Activated CD4-positive, alpha-beta T cell treated with anti-CD3 and anti-CD28 coated beads, Interleukin-2, amount 50 U/mL, for 24 hours (primary cell): ENCODE data around the gene TAL1.
"Not testable (repeated sequence)": the region's sequence is repeated elsewhere in the genome, so short reads cannot be mapped to it uniquely, and the experiment has no call there.

Experiments
- DNase-seq, 2 donors: peaks; one replicate each; pipeline ENCODE4 v3.0.0-alpha.2; 2020; ENCODE audit warnings: low read depth in 1 of 2, low spot score in 1 of 2

The TAL1 gene

GRCh38 chr1:47232187-47232874 lies at the start of gene TAL1:
TSS of gene TAL1 (minus strand) at chr1:47232225. CDS start at chr1:47225888, 6,337 bp downstream.
- DNase-seq: no peak

GRCh38 chr1:47280142-47280541 lies 48.1 kb upstream of the TAL1 start:
- no peak for DNase-seq

- no peak for DNase-seq
Measured at GRCh38 chr1:47276850-47277249, 44.8 kb upstream of the TAL1 start.

GRCh38 chr1:47275811-47276210 lies 43.8 kb upstream of the TAL1 start:
- not testable (repeated sequence) for DNase-seq

GRCh38 chr1:47265529-47265928 lies 33.5 kb upstream of the TAL1 start:
- not testable (repeated sequence) for DNase-seq

GRCh38 chr1:47262787-47263413 lies 30.9 kb upstream of the TAL1 start:
- DNase-seq: peak in 1 of 2 donors; percentile 1

- DNase-seq: no peak
Measured at GRCh38 chr1:47257224-47257623, 25.2 kb upstream of the TAL1 start.

GRCh38 chr1:47252795-47253194 lies 20.8 kb upstream of the TAL1 start:
- no peak for DNase-seq

GRCh38 chr1:47252369-47252768 lies 20.3 kb upstream of the TAL1 start:
- no peak for DNase-seq

GRCh38 chr1:47249755-47250154 lies 17.7 kb upstream of the TAL1 start:
- DNase-seq: no peak

GRCh38 chr1:47244339-47244862 lies 12.4 kb upstream of the TAL1 start:
- DNase-seq: no peak

- no peak for DNase-seq
Measured at GRCh38 chr1:47243910-47244309, 11.9 kb upstream of the TAL1 start.

- no peak for DNase-seq
Measured at GRCh38 chr1:47241114-47242113, 9.4 kb upstream of the TAL1 start.

GRCh38 chr1:47238935-47239592 lies 7.0 kb upstream of the TAL1 start:
- no peak for DNase-seq

GRCh38 chr1:47235806-47236205 lies 3.8 kb upstream of the TAL1 start:
- no peak for DNase-seq

- no peak for DNase-seq
Measured at GRCh38 chr1:47235241-47235681, 3.2 kb upstream of the TAL1 start.

GRCh38 chr1:47233186-47233585 lies 1.2 kb upstream of the TAL1 start:
- no peak for DNase-seq

GRCh38 chr1:47231301-47232186 lies 481 bp downstream of the TAL1 start:
- DNase-seq: peak in 1 of 2 donors; percentile 13

- DNase-seq: no peak
Measured at GRCh38 chr1:47230692-47231300, 1.2 kb downstream of the TAL1 start.
